Hepatocyte (in vitro differentiated cells): ENCODE data around the gene RAB4A. TPM values are rescaled to one million over a fixed set of nuclear protein-coding genes. Genes with fewer than 3 reads are reported as not detected.
A peak's percentile ranks its signal among the peaks of the same experiment; 100 is the strongest.

ENCODE experiments used
- DNase-seq: peaks from one replicate; pipeline ENCODE4 v3.0.0-alpha.2; 2016; ENCODE audit warnings: low spot score
- H2AFZ ChIP-seq: fragments of 200-600 bp; sonication (generic); 2 replicates; pipeline ENCODE4 v1.6.0; 2016; ENCODE audit warnings: antibody characterized with exemption, mild to moderate bottlenecking
- H3K27ac ChIP-seq: fragments of 200-600 bp; sonication (generic); 2 replicates; pipeline ENCODE4 v1.5.1; 2016; ENCODE audit warnings: mild to moderate bottlenecking
- H3K27me3 ChIP-seq: fragments of 200-600 bp; sonication (generic); 2 replicates; pipeline ENCODE4 v1.6.1; 2016
- H3K36me3 ChIP-seq: fragments of 200-600 bp; sonication (generic); replicated peaks from 2 replicates; pipeline ENCODE4 v1.5.1; 2016; ENCODE audit warnings: low read depth; ENCODE audit not compliant: insufficient read depth
- H3K4me1 ChIP-seq: fragments of 200-600 bp; sonication (generic); 2 replicates; pipeline ENCODE4 v1.5.1; 2016; ENCODE audit warnings: mild to moderate bottlenecking, moderate library complexity; ENCODE audit not compliant: insufficient read depth
- H3K4me2 ChIP-seq: fragments of 200-600 bp; sonication (generic); 2 replicates; pipeline ENCODE4 v1.6.0; 2016
- H3K4me3 ChIP-seq: fragments of 200-600 bp; sonication (generic); 2 replicates; pipeline ENCODE4 v1.5.1; 2016; ENCODE audit warnings: mild to moderate bottlenecking
- H3K79me2 ChIP-seq: fragments of 200-600 bp; sonication (generic); 2 replicates; pipeline ENCODE4 v1.6.0; 2017; ENCODE audit warnings: mild to moderate bottlenecking
- H3K9me2 ChIP-seq: fragments of 200-600 bp; sonication (generic); replicated peaks from 2 replicates; pipeline ENCODE4 v1.6.0; 2017; ENCODE audit warnings: mild to moderate bottlenecking; ENCODE audit not compliant: insufficient read depth
- H3K9me3 ChIP-seq: fragments of 200-600 bp; sonication (generic); 2 replicates; pipeline ENCODE4 v1.5.1; 2016; ENCODE audit warnings: low read depth, mild to moderate bottlenecking
- H4K20me1 ChIP-seq: fragments of 200-600 bp; sonication (generic); 2 replicates; pipeline ENCODE4 v1.6.0; 2016; ENCODE audit warnings: mild to moderate bottlenecking; ENCODE audit not compliant: insufficient read depth, poor library complexity, severe bottlenecking
- CTCF ChIP-seq: fragments of 200-600 bp; sonication (generic); IDR thresholded peaks from 2 replicates; pipeline ENCODE4 v1.5.1; 2016; ENCODE audit warnings: antibody characterized with exemption, mild to moderate bottlenecking; ENCODE audit not compliant: poor library complexity
- EZH2 ChIP-seq: fragments of 200-600 bp; sonication (generic); IDR thresholded peaks from 2 replicates; pipeline ENCODE4 v1.6.1; 2016; ENCODE audit warnings: antibody characterized with exemption, mild to moderate bottlenecking, borderline replicate concordance
- EZH2phosphoT487 ChIP-seq: fragments of 200-600 bp; sonication (generic); IDR thresholded peaks from one replicate; pipeline ENCODE4 v1.6.1; 2018; ENCODE audit warnings: antibody characterized with exemption, mild to moderate bottlenecking, low read depth, moderate library complexity; ENCODE audit not compliant: unreplicated experiment, severe bottlenecking
- WGBS: methylation state at CpG from one replicate; pipeline ENCODE4 v1.1.6; 2016; ENCODE audit warnings: low lambda C conversion rate; ENCODE audit errors: missing lambda C conversion rate; 5-methylcytosine and 5-hydroxymethylcytosine counted together
- polyA plus RNA-seq: library from polyadenylated mRNA; unstranded; fragments of >200 nt; fragmentation: Nextera tagmentation; extraction: Ambion mirVana; gene quantifications from 2 replicates; pipeline ENCODE4 v1.2.1, GENCODE V29; 2016
- total RNA-seq: library from RNA; depleted of rRNA; stranded (reverse); fragments of >200 nt; gene quantifications from 2 replicates; pipeline ENCODE4 v1.2.3, GENCODE V29; 2014

RAB4A gene
- total and polyA plus RNA-seq, 2 experiments from 2014 or later, result 47.7 to 54.3 TPM

- H3K27ac ChIP-seq, result peak overlapping the region; percentile 87
- H3K27me3 ChIP-seq, result no peaks in the 10 kb centered on the region
- H3K4me3 ChIP-seq, result no peak overlapping the region
- DNase-seq, result no peak
- H2AFZ ChIP-seq, result peak overlapping the region; percentile 52
- no peaks in the 10 kb centered on the region for H3K9me3 ChIP-seq
- H4K20me1 ChIP-seq, result no peaks in the 10 kb centered on the region
- TF ChIP-seq EZH2phosphoT487 (no peak), CTCF (no peak), EZH2 (no peak)
- H3K9me2 ChIP-seq, result no peaks in the 10 kb centered on the region
- WGBS, result 65% methylated on average over 14 of the region's 14 CpGs
- peak overlapping the region; percentile 66 for H3K4me2 ChIP-seq
- peaks cover 35% of the 10 kb centered on the region for H3K4me1 ChIP-seq
- no peaks in the 10 kb centered on the region for H3K79me2 ChIP-seq
- no peaks in the 10 kb centered on the region for H3K36me3 ChIP-seq
Measured at GRCh38 chr1:229230140-229230892, 40.6 kb upstream of the RAB4A start.

- Histone ChIP-seq H3K4me2 (no peak overlapping the region), H3K9me2 (no peaks in the 10 kb centered on the region), H3K4me3 (no peak overlapping the region), H3K79me2 (no peaks in the 10 kb centered on the region), H2AFZ (no peak overlapping the region), H3K27ac (peak overlapping the region; percentile 87), H3K4me1 (peaks cover 32% of the 10 kb centered on the region), H3K9me3 (no peaks in the 10 kb centered on the region), H3K27me3 (no peaks in the 10 kb centered on the region), H3K36me3 (no peaks in the 10 kb centered on the region), H4K20me1 (no peaks in the 10 kb centered on the region)
- WGBS, result 61% methylated on average over 9 of the region's 9 CpGs
- TF ChIP-seq CTCF (no peak), EZH2phosphoT487 (no peak), EZH2 (no peak)
- no peak for DNase-seq
Measured at GRCh38 chr1:229230893-229231753, 39.8 kb upstream of the RAB4A start.

GRCh38 chr1:229231754-229232119, 39.2 kb upstream of the RAB4A start:
- no peak overlapping the region for H3K4me2 ChIP-seq
- no peak for TF ChIP-seq EZH2phosphoT487
- TF ChIP-seq EZH2, result no peak
- TF ChIP-seq CTCF, result no peak
- no peak overlapping the region for H2AFZ ChIP-seq
- H3K4me3 ChIP-seq, result no peak overlapping the region
- no peaks in the 10 kb centered on the region for H4K20me1 ChIP-seq
- H3K79me2 ChIP-seq, result no peaks in the 10 kb centered on the region
- H3K4me1 ChIP-seq, result peaks cover 32% of the 10 kb centered on the region
- H3K9me3 ChIP-seq, result no peaks in the 10 kb centered on the region
- H3K27me3 ChIP-seq, result no peaks in the 10 kb centered on the region
- H3K36me3 ChIP-seq, result no peaks in the 10 kb centered on the region
- DNase-seq, result no peak
- 85% methylated on average over 2 of the region's 3 CpGs for WGBS
- peak overlapping the region; percentile 87 for H3K27ac ChIP-seq
- H3K9me2 ChIP-seq, result no peaks in the 10 kb centered on the region
